Measurements from ENCODE around the gene SH3BP4. TPM values are rescaled to one million over a fixed set of nuclear protein-coding genes. Genes with fewer than 3 reads are reported as not detected.

Gene SH3BP4
- total RNA-seq, 4 donors from 2014 or later = 13.5 to 28.4 (median 20.1) TPM

GRCh38 chr2:235084424-235084823 lies 132.6 kb downstream of the SH3BP4 start:
- Histone ChIP-seq H3K27ac (no peak overlapping the region), H3K36me3 (no peaks in the 10 kb centered on the region), H3K4me1 (no peaks in the 10 kb centered on the region), H3K4me3 (no peak overlapping the region), H3K9me3 (no peaks in the 10 kb centered on the region), H3K27me3 (no peaks in the 10 kb centered on the region)
- TF ChIP-seq CTCF (IDR thresholded peaks at IDR 0.05) (no peak), POLR2A (IDR thresholded peaks at IDR 0.05) (no peak)
- no peak for DNase-seq
- intact Hi-C loops (cut with DNase I; ENCODE audit: low total_unique reads) = no loop called here

GRCh38 chr2:235085476-235085875 lies 133.7 kb downstream of the SH3BP4 start:
- Histone ChIP-seq H3K9me3 (no peaks in the 10 kb centered on the region), H3K4me3 (no peak overlapping the region), H3K4me1 (no peaks in the 10 kb centered on the region), H3K36me3 (no peaks in the 10 kb centered on the region), H3K27ac (no peak overlapping the region), H3K27me3 (no peaks in the 10 kb centered on the region)
- intact Hi-C loops (cut with DNase I; ENCODE audit: low total_unique reads) = no loop called here
- TF ChIP-seq CTCF (IDR thresholded peaks at IDR 0.05) (no peak), POLR2A (IDR thresholded peaks at IDR 0.05) (no peak)
- DNase-seq = no peak

- Histone ChIP-seq H3K4me1 (no peaks in the 10 kb centered on the region), H3K9me3 (no peaks in the 10 kb centered on the region), H3K27ac (no peak overlapping the region), H3K4me3 (no peak overlapping the region), H3K36me3 (no peaks in the 10 kb centered on the region), H3K27me3 (no peaks in the 10 kb centered on the region)
- no peak for TF ChIP-seq POLR2A (IDR thresholded peaks at IDR 0.05)
- TF ChIP-seq CTCF (IDR thresholded peaks at IDR 0.05) = no peak
- intact Hi-C loops (cut with DNase I; ENCODE audit: low total_unique reads) = no loop called here
- DNase-seq = no peak
These were observed 134.8 kb downstream of the SH3BP4 start for GRCh38 chr2:235086481-235087184.

- H3K9me3 ChIP-seq = no peaks in the 10 kb centered on the region
- peak overlapping the region in 1 of 2 donors; percentile 60 for H3K27ac ChIP-seq
- intact Hi-C loops (cut with DNase I; ENCODE audit: low total_unique reads) = no loop called here
- no peaks in the 10 kb centered on the region for H3K4me1 ChIP-seq
- no peaks in the 10 kb centered on the region for H3K36me3 ChIP-seq
- TF ChIP-seq CTCF (IDR thresholded peaks at IDR 0.05) (peak in 2 of 4 experiments; percentile 15 to 23), POLR2A (IDR thresholded peaks at IDR 0.05) (no peak)
- peak overlapping the region in 1 of 2 donors; percentile 3 for H3K4me3 ChIP-seq
- H3K27me3 ChIP-seq = no peaks in the 10 kb centered on the region
- peak; percentile 40 to 68 for DNase-seq
These were observed 136.1 kb downstream of the SH3BP4 start for GRCh38 chr2:235087832-235088495.

- TF ChIP-seq CTCF (IDR thresholded peaks at IDR 0.05) (peak in 1 of 4 experiments; percentile 20), POLR2A (IDR thresholded peaks at IDR 0.05) (no peak)
- peak in 1 of 2 donors; percentile 31 for DNase-seq
- no peak overlapping the region for H3K4me3 ChIP-seq
- H3K36me3 ChIP-seq = no peaks in the 10 kb centered on the region
- no peaks in the 10 kb centered on the region for H3K27me3 ChIP-seq
- peak overlapping the region in 1 of 2 donors; percentile 60 for H3K27ac ChIP-seq
- intact Hi-C loops (cut with DNase I; ENCODE audit: low total_unique reads) = no loop called here
- H3K4me1 ChIP-seq = no peaks in the 10 kb centered on the region
- H3K9me3 ChIP-seq = no peaks in the 10 kb centered on the region
These were observed 136.7 kb downstream of the SH3BP4 start for GRCh38 chr2:235088496-235088921.

Data from uterus (tissue), 4 donors.